HCT116 (cell line): Measurements from ENCODE around the gene CTXND1.

Experiments
- ATF3 ChIP-seq: IDR thresholded peaks from 2 replicates; pipeline ENCODE4 v1.6.1; 2012
- CTCF ChIP-seq, 3 experiments: fragments of 200-600 bp in 1 of 3; sonication (generic) in 1 of 3; IDR thresholded peaks in 2 of 3; conservative IDR thresholded peaks in 1 of 3; 2 replicates each; pipeline ENCODE4 v1.5.1; 2012 to 2017; ENCODE audit warnings: low read depth in 2 of 3, low read length in 2 of 3, antibody characterized with exemption in 1 of 3, borderline replicate concordance in 1 of 3, control low read depth in 1 of 3, mild to moderate bottlenecking in 1 of 3, mixed read lengths in 1 of 3, mixed run types in 1 of 3, moderate library complexity in 1 of 3; ENCODE audit not compliant: insufficient read depth in 1 of 3
- EZH2 ChIP-seq: fragments of 200-600 bp; sonication (generic); IDR thresholded peaks from 2 replicates; pipeline ENCODE4 v1.6.1; 2017; ENCODE audit warnings: antibody characterized with exemption, mixed run types
- EZH2phosphoT487 ChIP-seq: fragments of 200-600 bp; IDR thresholded peaks from 2 replicates; pipeline ENCODE4 v1.6.1; 2018; ENCODE audit warnings: antibody characterized with exemption, borderline replicate concordance
- POLR2A ChIP-seq: IDR thresholded peaks from 2 replicates; pipeline ENCODE4 v1.7.0; 2011; ENCODE audit warnings: borderline replicate concordance; ENCODE audit not compliant: insufficient read depth, insufficient read length; ENCODE audit errors: extremely low read depth
- POLR2AphosphoS5 ChIP-seq: IDR thresholded peaks from 2 replicates; pipeline ENCODE4 v1.6.1; 2011; ENCODE audit warnings: mild to moderate bottlenecking, low read depth, low read length, moderate library complexity
- ZBTB33 ChIP-seq: IDR thresholded peaks from 2 replicates; pipeline ENCODE4 v1.6.1; 2011; ENCODE audit warnings: mild to moderate bottlenecking, low read length, moderate library complexity; ENCODE audit not compliant: insufficient replicate concordance; ENCODE audit errors: extremely low read depth

GRCh38 chr15:80234883-80235282 is 17.1 kb downstream of the CTXND1 start:
- TF ChIP-seq CTCF (IDR thresholded peaks at IDR 0.05 in 2 of 3, conservative IDR thresholded peaks at IDR 0.05 in 1 of 3; ENCODE audit: borderline replicate concordance in 1 of 3, insufficient read depth in 1 of 3, low read depth in 2 of 3, low read length in 2 of 3) (peak; percentile 46 to 75 (median 70); a peak in 4 of 6 replicates), EZH2 (no peak), POLR2A (no peak), POLR2AphosphoS5 (no peak), ATF3 (no peak), ZBTB33 (no peak), EZH2phosphoT487 (no peak)
